K562 (cell line): Measurements from ENCODE around the gene C2. TPM values are rescaled to one million over a fixed set of nuclear protein-coding genes. Genes with fewer than 3 reads are reported as not detected.

Source experiments
- ARNT ChIP-seq, 2 experiments: fragments of 450-650 bp; IDR thresholded peaks; 2 replicates each; pipeline ENCODE4 v1.6.1; 2016; ENCODE audit warnings: mild to moderate bottlenecking in 1 of 2
- CHD1 ChIP-seq: fragments of 200-600 bp; sonication (generic); IDR thresholded peaks from one replicate; pipeline ENCODE4 v1.6.1; 2012; ENCODE audit warnings: mild to moderate bottlenecking, moderate library complexity, low read length, inconsistent platforms
- DIDO1 ChIP-seq: fragments of 450-650 bp; IDR thresholded peaks from 2 replicates; pipeline ENCODE4 v1.6.1; 2016; ENCODE audit warnings: low read depth, missing biosample characterization, missing genetic modification characterization
- DPF2 ChIP-seq: fragments of 450-650 bp; IDR thresholded peaks from 2 replicates; pipeline ENCODE4 v1.6.1; 2016
- EP400 ChIP-seq: fragments of 450-650 bp; IDR thresholded peaks from 2 replicates; pipeline ENCODE4 v1.6.1; 2017; ENCODE audit warnings: antibody characterized with exemption, mild to moderate bottlenecking, moderate library complexity
- ERF ChIP-seq: fragments of 450-650 bp; formaldehyde crosslinking; IDR thresholded peaks from 2 replicates; pipeline ENCODE4 v1.4.0; 2020; ENCODE audit warnings: mild to moderate bottlenecking, mixed read lengths
- FOXK1 ChIP-seq: sonication (generic); formaldehyde crosslinking; IDR thresholded peaks from 2 replicates; pipeline ENCODE4 v1.8.0; 2022; ENCODE audit warnings: missing genetic modification reagents, mild to moderate bottlenecking, borderline replicate concordance
- HMG20A ChIP-seq: fragments of 450-650 bp; formaldehyde crosslinking; conservative IDR thresholded peaks from 2 replicates; pipeline ENCODE4 v1.4.0; 2020; ENCODE audit warnings: mild to moderate bottlenecking, mixed read lengths
- JUN ChIP-seq, 2 experiments: sonication (generic) in 1 of 2; formaldehyde crosslinking in 1 of 2; IDR thresholded peaks; 2 replicates each; pipeline versions ENCODE4 v1.6.1 to v1.8.0; 2012 to 2022; ENCODE audit warnings: borderline replicate concordance in 2 of 2, mild to moderate bottlenecking in 2 of 2, improper control_type of control experiment in 1 of 2, low read depth in 1 of 2, low read length in 1 of 2, missing genetic modification reagents in 1 of 2
- NFXL1 ChIP-seq: fragments of 450-650 bp; formaldehyde crosslinking; IDR thresholded peaks from 2 replicates; pipeline ENCODE4 v1.4.0; 2021; ENCODE audit warnings: mild to moderate bottlenecking
- RAD21 ChIP-seq, 2 experiments: fragments of 250-450 bp in 1 of 2; fragments of 450-650 bp in 1 of 2; sonication (Bioruptor Pico) in 1 of 2; formaldehyde crosslinking in 1 of 2; IDR thresholded peaks in 1 of 2; conservative IDR thresholded peaks in 1 of 2; 2 replicates each; pipeline versions ENCODE4 v1.4.0 to v1.8.0; 2020 to 2022; ENCODE audit warnings: mild to moderate bottlenecking in 2 of 2, moderate library complexity in 1 of 2
- SMARCC2 ChIP-seq: fragments of 450-650 bp; IDR thresholded peaks from 2 replicates; pipeline ENCODE4 v1.6.1; 2017; ENCODE audit warnings: antibody characterized with exemption, moderate library complexity, mild to moderate bottlenecking, low read depth
- SMARCE1 ChIP-seq: fragments of 450-650 bp; IDR thresholded peaks from 2 replicates; pipeline ENCODE4 v1.7.1; 2016; ENCODE audit warnings: mild to moderate bottlenecking
- TAL1 ChIP-seq: fragments of 450-650 bp; IDR thresholded peaks from 2 replicates; pipeline ENCODE4 v1.6.1; 2016; ENCODE audit warnings: mild to moderate bottlenecking
- ZC3H4 ChIP-seq: sonication (generic); formaldehyde crosslinking; IDR thresholded peaks from 2 replicates; pipeline ENCODE4 v1.9.0; 2021; ENCODE audit warnings: missing genetic modification reagents, borderline replicate concordance
- ZNF263 ChIP-seq: sonication (generic); formaldehyde crosslinking; IDR thresholded peaks from 2 replicates; pipeline ENCODE4 v1.8.0; 2022; ENCODE audit warnings: mild to moderate bottlenecking, missing genetic modification reagents, borderline replicate concordance
- ZNF277 ChIP-seq: fragments of 250-450 bp; sonication (Bioruptor Pico); IDR thresholded peaks from 2 replicates; pipeline ENCODE4 v1.8.0; 2022; ENCODE audit warnings: inconsistent platforms, mild to moderate bottlenecking, moderate library complexity, borderline replicate concordance
- ZSCAN32 ChIP-seq: fragments of 450-650 bp; formaldehyde crosslinking; IDR thresholded peaks from 2 replicates; pipeline ENCODE4 v1.4.0; 2020; ENCODE audit warnings: mild to moderate bottlenecking, moderate library complexity
- polyA plus RNA-seq, 8 experiments: library from polyadenylated mRNA; depleted of rRNA in 4 of 8; stranded (reverse) in 5 of 8; unstranded in 3 of 8; fragments of >200 nt; fragmentation: Nextera tagmentation in 2 of 8; fragmentation: Illumina TruSeq in 1 of 8; extraction: Ambion mirVana in 2 of 8; extraction: Trizol in 1 of 8; gene quantifications; 2 replicates each; pipeline versions ENCODE4 v1.2.1 to v1.2.3, GENCODE V29; 2011 to 2014; ENCODE audit warnings: inconsistent platforms in 1 of 8, missing spikeins in 1 of 8
- total RNA-seq, 7 experiments: library from RNA; depleted of rRNA in 6 of 7; stranded (reverse); fragments of >200 nt in 6 of 7; fragmentation: Illumina TruSeq in 2 of 7; extraction: Trizol in 2 of 7; gene quantifications; 2 replicates each; pipeline versions ENCODE4 v1.2.1 to v1.2.3, GENCODE V29; 2011 to 2021; ENCODE audit warnings: low replicate concordance in 1 of 7
- TF ChIP-seq, protein P1 (sequence below): fragments of 250-450 bp; sonication (Bioruptor Pico); IDR thresholded peaks from 2 replicates; pipeline ENCODE4 v1.4.0; 2020; ENCODE audit warnings: mild to moderate bottlenecking, moderate library complexity
- TF ChIP-seq, protein P2 (sequence below), 2 experiments: fragments of 450-650 bp; IDR thresholded peaks; 2 replicates each; pipeline ENCODE4 v1.6.1; 2016
- TF ChIP-seq, protein P3 (sequence below): fragments of 250-450 bp; sonication (Bioruptor Pico); IDR thresholded peaks from 2 replicates; pipeline ENCODE4 v1.5.0; 2021

Gene C2
- total and polyA plus RNA-seq, 9 of the 15 experiments (the other 6 are each of a cell fraction or from before 2014, with no cell fraction given) = 0.05 to 1.1 (median 0.39) TPM; not detected in 1

- peak; percentile 57; the same call in 1 of the 2 replicates for TF ChIP-seq ZC3H4 (CRISPR knock-in tag)
- TF ChIP-seq DIDO1 (tag) = no peak
- 0 out of 2 replicates have a peak, but pooled peaks have one; percentile 26 for TF ChIP-seq SMARCE1
- TF ChIP-seq, protein P1, sequence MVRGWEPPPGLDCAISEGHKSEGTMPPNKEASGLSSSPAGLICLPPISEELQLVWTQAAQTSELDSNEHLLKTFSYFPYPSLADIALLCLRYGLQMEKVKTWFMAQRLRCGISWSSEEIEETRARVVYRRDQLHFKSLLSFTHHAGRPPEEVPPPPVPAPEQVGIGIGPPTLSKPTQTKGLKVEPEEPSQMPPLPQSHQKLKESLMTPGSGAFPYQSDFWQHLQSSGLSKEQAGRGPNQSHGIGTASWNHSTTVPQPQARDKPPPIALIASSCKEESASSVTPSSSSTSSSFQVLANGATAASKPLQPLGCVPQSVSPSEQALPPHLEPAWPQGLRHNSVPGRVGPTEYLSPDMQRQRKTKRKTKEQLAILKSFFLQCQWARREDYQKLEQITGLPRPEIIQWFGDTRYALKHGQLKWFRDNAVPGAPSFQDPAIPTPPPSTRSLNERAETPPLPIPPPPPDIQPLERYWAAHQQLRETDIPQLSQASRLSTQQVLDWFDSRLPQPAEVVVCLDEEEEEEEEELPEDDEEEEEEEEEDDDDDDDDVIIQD (CRISPR knock-in tag) = 0 out of 2 replicates have a peak, but pooled peaks have one; percentile 52
- TF ChIP-seq TAL1 = 0 out of 2 replicates have a peak, but pooled peaks have one; percentile 7
- TF ChIP-seq, protein P2, sequence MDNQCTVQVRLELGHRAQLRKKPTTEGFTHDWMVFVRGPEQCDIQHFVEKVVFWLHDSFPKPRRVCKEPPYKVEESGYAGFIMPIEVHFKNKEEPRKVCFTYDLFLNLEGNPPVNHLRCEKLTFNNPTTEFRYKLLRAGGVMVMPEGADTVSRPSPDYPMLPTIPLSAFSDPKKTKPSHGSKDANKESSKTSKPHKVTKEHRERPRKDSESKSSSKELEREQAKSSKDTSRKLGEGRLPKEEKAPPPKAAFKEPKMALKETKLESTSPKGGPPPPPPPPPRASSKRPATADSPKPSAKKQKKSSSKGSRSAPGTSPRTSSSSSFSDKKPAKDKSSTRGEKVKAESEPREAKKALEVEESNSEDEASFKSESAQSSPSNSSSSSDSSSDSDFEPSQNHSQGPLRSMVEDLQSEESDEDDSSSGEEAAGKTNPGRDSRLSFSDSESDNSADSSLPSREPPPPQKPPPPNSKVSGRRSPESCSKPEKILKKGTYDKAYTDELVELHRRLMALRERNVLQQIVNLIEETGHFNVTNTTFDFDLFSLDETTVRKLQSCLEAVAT (IDR thresholded peaks at IDR 0.05) = 0 out of 4 replicates have a peak, but pooled peaks of 1 of the 2 experiments have one; percentile 19
- peak; percentile 71 for TF ChIP-seq CHD1
- TF ChIP-seq ARNT (IDR thresholded peaks at IDR 0.05) = no peak
- TF ChIP-seq, protein P3, sequence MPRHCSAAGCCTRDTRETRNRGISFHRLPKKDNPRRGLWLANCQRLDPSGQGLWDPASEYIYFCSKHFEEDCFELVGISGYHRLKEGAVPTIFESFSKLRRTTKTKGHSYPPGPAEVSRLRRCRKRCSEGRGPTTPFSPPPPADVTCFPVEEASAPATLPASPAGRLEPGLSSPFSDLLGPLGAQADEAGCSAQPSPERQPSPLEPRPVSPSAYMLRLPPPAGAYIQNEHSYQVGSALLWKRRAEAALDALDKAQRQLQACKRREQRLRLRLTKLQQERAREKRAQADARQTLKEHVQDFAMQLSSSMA (CRISPR knock-in tag) = no peak
- 0 out of 2 replicates have a peak, but pooled peaks have one; percentile 26 for TF ChIP-seq HMG20A (CRISPR knock-in tag)
- TF ChIP-seq ZSCAN32 (CRISPR knock-in tag) = 0 out of 2 replicates have a peak, but pooled peaks have one; percentile 9
- 0 out of 2 replicates have a peak, but pooled peaks have one; percentile 44 for TF ChIP-seq NFXL1 (CRISPR knock-in tag)
- TF ChIP-seq FOXK1 = peak; percentile 78; the same call in 1 of the 2 replicates
- no peak for TF ChIP-seq EP400
- 0 out of 4 replicates have a peak, but pooled peaks of 1 of the 2 experiments have one; percentile 19 for TF ChIP-seq RAD21 (CRISPR knock-in tag; conservative IDR thresholded peaks at IDR 0.05 in 1 of 2, IDR thresholded peaks at IDR 0.05 in 1 of 2)
- TF ChIP-seq DPF2 = no peak
- TF ChIP-seq SMARCC2 = 0 out of 2 replicates have a peak, but pooled peaks have one; percentile 16
- no peak for TF ChIP-seq JUN (IDR thresholded peaks at IDR 0.05; ENCODE audit: borderline replicate concordance, low read depth, low read length)
- TF ChIP-seq JUN (CRISPR knock-in tag; IDR thresholded peaks at IDR 0.05; ENCODE audit: borderline replicate concordance) = peak; percentile 71; the same call in 1 of the 2 replicates
- 0 out of 2 replicates have a peak, but pooled peaks have one; percentile 58 for TF ChIP-seq ERF
- TF ChIP-seq ZNF263 (CRISPR knock-in tag) = 0 out of 2 replicates have a peak, but pooled peaks have one; percentile 50
- TF ChIP-seq ZNF277 (CRISPR knock-in tag) = 0 out of 2 replicates have a peak, but pooled peaks have one; percentile 37
Measured at GRCh38 chr6:31958412-31958740, 30.9 kb downstream of the C2 start (continued).
